Adrenal gland (tissue), 5 donors: ENCODE results near the gene DAPK2.

Source experiments
- POLR2A ChIP-seq, 2 donors: fragments of 450-650 bp; IDR thresholded peaks; one replicate each; pipeline ENCODE4 v1.6.1; 2017; ENCODE audit warnings: antibody characterized with exemption in 2 of 2, mild to moderate bottlenecking in 2 of 2, moderate library complexity in 1 of 2
- TF ChIP-seq, protein P1 (sequence below), 6 experiments: fragments of 450-650 bp in 4 of 6; fragments of 200-600 bp in 2 of 6; sonication (generic) in 1 of 6; IDR thresholded peaks; 1 replicate in 5 of 6; 2 replicates in 1 of 6; pipeline versions ENCODE4 v1.5.1 to v1.8.0; 2016 to 2021; ENCODE audit warnings: antibody characterized with exemption in 6 of 6, mild to moderate bottlenecking in 2 of 6, moderate library complexity in 1 of 6
- donor health status: DM: no; HTN: no; CAD: no.

DNA sequence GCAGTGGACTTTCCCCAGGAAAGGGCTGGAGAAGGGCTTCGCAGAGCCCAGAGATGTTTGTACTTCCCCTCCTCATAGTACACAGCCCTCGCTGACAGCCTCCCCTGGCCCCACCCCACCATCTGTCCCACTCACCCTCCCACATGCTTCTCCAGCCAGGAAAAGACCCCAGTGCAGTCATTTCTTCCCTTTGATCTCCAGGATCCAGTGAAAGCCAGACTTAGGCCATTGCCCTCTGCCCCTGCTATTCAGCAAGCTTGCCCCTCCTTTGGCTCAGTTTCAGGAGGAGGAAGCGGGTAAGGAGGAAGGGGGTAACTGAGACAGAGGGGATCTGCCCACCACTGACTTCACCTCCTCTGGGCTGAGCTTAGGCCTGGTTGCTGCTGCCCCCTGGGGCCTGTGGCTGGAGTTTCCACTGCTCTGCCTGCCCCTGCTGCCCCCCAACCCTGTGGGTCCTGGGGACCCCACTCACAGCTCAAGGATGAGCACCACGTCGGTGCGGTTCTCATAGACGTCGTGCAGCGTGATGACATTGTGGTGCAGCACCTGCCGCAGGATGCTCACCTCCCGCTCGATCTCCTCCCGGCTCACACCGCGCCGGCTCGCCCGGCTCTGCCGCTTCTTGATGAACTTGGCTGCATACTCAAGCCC lies 63.1 kb downstream of the DAPK2 start:
- TF ChIP-seq, protein P1, sequence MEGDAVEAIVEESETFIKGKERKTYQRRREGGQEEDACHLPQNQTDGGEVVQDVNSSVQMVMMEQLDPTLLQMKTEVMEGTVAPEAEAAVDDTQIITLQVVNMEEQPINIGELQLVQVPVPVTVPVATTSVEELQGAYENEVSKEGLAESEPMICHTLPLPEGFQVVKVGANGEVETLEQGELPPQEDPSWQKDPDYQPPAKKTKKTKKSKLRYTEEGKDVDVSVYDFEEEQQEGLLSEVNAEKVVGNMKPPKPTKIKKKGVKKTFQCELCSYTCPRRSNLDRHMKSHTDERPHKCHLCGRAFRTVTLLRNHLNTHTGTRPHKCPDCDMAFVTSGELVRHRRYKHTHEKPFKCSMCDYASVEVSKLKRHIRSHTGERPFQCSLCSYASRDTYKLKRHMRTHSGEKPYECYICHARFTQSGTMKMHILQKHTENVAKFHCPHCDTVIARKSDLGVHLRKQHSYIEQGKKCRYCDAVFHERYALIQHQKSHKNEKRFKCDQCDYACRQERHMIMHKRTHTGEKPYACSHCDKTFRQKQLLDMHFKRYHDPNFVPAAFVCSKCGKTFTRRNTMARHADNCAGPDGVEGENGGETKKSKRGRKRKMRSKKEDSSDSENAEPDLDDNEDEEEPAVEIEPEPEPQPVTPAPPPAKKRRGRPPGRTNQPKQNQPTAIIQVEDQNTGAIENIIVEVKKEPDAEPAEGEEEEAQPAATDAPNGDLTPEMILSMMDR (IDR thresholded peaks at IDR 0.05) = no peak
- no peak for TF ChIP-seq POLR2A (IDR thresholded peaks at IDR 0.05)
